ENCODE results near the gene MAP2K5. TPM values are rescaled to one million over a fixed set of nuclear protein-coding genes. Genes with fewer than 3 reads are reported as not detected.

The MAP2K5 gene
- total RNA-seq, 1 donor from 2014 or later: 25.5 TPM

DNA sequence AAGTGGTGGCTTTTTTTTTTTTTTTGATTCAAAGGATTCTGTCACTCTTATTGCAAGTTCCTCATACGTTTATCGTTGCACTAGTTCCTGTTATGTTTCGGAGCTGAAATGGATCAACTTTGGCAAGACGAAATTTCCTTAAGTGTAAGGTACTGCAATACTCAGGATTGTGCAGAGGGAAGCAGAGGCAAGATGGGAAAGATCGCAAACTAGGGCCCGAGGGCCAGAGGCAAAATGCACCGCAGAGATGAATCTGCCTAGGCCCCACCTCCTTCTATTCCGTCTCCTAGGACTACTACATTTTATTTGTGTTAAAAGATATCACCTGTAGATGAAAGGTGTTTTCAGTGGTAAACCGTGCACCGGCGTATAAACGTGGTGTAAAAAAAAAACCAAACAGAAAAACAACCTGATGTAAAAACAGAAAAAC is 297.0 kb downstream of the MAP2K5 start:
- Histone ChIP-seq H3K9me3 (no peaks in the 10 kb centered on the region), H3K4me3 (peak overlapping the region; percentile 82), H3K4me1 (peaks cover 58% of the 10 kb centered on the region), H3K36me3 (no peaks in the 10 kb centered on the region), H3K27me3 (ENCODE audit: low read depth) (peaks cover 18% of the 10 kb centered on the region), H3K27ac (peak overlapping the region; percentile 98)
- TF ChIP-seq, protein P1, sequence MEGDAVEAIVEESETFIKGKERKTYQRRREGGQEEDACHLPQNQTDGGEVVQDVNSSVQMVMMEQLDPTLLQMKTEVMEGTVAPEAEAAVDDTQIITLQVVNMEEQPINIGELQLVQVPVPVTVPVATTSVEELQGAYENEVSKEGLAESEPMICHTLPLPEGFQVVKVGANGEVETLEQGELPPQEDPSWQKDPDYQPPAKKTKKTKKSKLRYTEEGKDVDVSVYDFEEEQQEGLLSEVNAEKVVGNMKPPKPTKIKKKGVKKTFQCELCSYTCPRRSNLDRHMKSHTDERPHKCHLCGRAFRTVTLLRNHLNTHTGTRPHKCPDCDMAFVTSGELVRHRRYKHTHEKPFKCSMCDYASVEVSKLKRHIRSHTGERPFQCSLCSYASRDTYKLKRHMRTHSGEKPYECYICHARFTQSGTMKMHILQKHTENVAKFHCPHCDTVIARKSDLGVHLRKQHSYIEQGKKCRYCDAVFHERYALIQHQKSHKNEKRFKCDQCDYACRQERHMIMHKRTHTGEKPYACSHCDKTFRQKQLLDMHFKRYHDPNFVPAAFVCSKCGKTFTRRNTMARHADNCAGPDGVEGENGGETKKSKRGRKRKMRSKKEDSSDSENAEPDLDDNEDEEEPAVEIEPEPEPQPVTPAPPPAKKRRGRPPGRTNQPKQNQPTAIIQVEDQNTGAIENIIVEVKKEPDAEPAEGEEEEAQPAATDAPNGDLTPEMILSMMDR (IDR thresholded peaks at IDR 0.05): no peak
- DNase-seq (no peak), ATAC-seq (peak; percentile 7 to 27)
- intact Hi-C loops (cut with DNase I): no loop called here

DNA sequence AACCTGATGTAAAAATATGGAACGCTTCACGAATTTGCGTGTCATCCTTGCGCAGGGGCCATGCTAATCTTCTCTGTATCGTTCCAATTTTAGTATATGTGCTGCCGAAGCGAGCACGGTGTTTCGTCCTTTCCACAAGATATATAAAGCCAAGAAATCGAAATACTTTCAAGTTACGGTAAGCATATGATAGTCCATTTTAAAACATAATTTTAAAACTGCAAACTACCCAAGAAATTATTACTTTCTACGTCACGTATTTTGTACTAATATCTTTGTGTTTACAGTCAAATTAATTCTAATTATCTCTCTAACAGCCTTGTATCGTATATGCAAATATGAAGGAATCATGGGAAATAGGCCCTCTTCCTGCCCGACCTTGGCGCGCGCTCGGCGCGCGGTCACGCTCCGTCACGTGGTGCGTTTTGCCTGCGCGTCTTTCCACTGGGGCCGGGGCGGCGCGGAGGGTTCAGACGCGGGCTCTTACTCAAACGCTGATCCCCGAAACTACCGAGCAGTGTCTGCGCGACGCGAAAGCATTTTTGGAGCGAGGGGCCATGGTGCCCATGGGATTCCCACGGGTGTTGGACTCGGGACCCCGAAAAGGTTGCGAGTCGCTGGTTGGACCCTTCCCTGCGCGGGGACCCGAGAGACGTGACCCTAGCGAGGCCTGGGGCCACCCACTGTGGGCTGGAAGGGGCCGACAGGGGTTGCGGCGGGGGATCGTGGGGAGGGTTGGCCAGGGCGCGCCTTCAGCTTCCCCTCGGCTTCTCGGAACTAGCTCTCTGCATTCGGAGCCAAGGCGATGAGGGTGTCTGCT is 297.6 kb downstream of the MAP2K5 start, which contains the start of gene RNU6-1:
Gene RNU6-1 (minus strand): TSS at position 117 of the 820 bp plus-strand sequence.
- TF ChIP-seq, protein P1 (IDR thresholded peaks at IDR 0.05): no peak
- H3K9me3 ChIP-seq: no peaks in the 10 kb centered on the region
- ATAC-seq (peak; percentile 94), DNase-seq (peak; percentile 96)
- peaks cover 53% of the 10 kb centered on the region for H3K4me1 ChIP-seq
- peak within 1 kb of the TSS; percentile 82 for H3K4me3 ChIP-seq
- intact Hi-C loops (cut with DNase I): no loop called here
- H3K27me3 ChIP-seq (ENCODE audit: low read depth): peaks cover 12% of the 10 kb centered on the region
- peak within 1 kb of the TSS; percentile 98 for H3K27ac ChIP-seq
- H3K36me3 ChIP-seq: no peaks in the 10 kb centered on the region

DNA sequence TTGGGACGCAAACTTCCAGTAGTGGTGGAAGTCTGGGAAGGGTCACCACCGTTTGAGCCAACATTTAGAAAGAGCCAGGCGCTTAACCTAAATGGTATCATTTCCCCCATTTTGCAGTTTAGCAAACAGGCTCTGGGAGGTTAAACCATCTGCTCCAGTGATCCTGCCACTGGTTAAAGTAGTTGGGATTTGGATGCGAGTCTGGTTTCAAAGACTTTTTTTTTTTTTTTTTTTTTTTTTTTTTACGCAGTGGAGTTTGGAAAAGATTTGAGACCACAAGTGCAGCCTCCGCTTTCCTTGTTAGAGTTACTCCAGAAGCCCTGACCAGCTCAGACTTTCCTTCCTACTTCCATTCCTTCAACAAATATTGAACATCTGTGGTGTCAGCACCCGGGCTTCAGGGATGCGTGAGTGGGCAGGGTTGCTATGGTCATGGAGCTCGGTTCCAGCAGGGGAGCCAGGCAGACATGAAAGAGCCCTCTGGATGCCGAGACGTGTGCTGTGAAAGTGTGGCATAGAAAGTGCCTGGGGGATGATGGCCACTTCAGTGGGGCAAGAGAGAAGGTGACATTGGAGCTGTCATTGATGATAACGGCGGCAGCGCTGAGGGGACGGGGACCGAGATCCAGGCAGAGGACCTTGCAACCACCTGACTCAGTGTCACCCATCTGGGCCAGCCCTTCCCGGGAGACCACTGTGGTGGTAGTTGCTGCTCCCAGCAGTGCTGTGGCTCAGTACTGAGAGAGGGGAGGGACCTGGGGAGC is 298.4 kb downstream of the MAP2K5 start:
- TF ChIP-seq, protein P1 (IDR thresholded peaks at IDR 0.05): no peak
- Histone ChIP-seq H3K36me3 (no peaks in the 10 kb centered on the region), H3K4me1 (peaks cover 45% of the 10 kb centered on the region), H3K9me3 (no peaks in the 10 kb centered on the region), H3K27ac (peak overlapping the region; percentile 98), H3K4me3 (peak overlapping the region; percentile 82), H3K27me3 (ENCODE audit: low read depth) (peaks cover 4% of the 10 kb centered on the region)
- DNase-seq: no peak
- ATAC-seq: peak; percentile 3 to 7
- intact Hi-C loops (cut with DNase I): no loop called here

DNA sequence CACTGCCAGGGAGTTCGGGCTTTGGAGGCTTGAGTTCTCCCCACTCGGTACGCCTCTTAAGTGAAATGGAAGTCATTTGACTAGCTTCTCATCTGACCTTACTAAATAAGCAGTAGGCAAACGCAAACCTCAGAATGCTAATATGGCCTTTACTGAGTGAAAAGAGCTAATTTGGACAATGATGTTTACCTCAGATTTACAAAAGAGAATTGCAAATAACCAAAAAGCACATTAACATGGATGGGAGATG is 298.9 kb downstream of the MAP2K5 start:
- Histone ChIP-seq H3K36me3 (no peaks in the 10 kb centered on the region), H3K9me3 (no peaks in the 10 kb centered on the region), H3K27me3 (ENCODE audit: low read depth) (no peaks in the 10 kb centered on the region), H3K4me1 (peaks cover 41% of the 10 kb centered on the region), H3K27ac (peak overlapping the region; percentile 98), H3K4me3 (peak overlapping the region; percentile 82)
- TF ChIP-seq, protein P1 (IDR thresholded peaks at IDR 0.05): no peak
- DNase-seq: no peak
- no peak for ATAC-seq
- intact Hi-C loops (cut with DNase I): no loop called here

DNA sequence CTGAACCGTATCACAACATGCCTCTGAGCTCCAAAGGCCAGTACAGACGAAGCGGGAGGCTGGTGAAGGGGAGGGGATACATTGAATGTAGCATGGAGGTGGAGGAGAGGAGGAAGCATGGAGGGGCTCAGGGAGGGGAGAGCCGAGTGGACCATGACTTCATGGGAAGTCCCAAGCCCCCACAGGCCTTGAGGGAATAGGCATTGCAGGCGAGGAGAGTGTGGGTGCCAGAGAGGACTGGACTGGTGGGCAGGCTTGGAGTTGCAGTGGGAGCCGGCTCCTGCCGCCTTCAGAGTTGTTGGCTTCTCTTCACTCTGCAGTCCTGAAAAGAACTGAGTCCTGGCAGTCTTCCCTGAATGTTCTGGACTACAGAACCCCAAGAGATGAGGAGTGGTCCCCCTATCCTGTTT is 300.6 kb downstream of the MAP2K5 start:
- Histone ChIP-seq H3K36me3 (no peaks in the 10 kb centered on the region), H3K4me1 (peaks cover 41% of the 10 kb centered on the region), H3K27ac (no peak overlapping the region), H3K9me3 (no peaks in the 10 kb centered on the region), H3K4me3 (no peak overlapping the region), H3K27me3 (ENCODE audit: low read depth) (no peaks in the 10 kb centered on the region)
- ATAC-seq (no peak), DNase-seq (no peak)
- TF ChIP-seq, protein P1 (IDR thresholded peaks at IDR 0.05): no peak
- intact Hi-C loops (cut with DNase I): no loop called here
